Stimulated activated effector memory CD8-positive, alpha-beta T cell treated with anti-CD3 and anti-CD28 coated beads, Interleukin-12 subunit alpha, Interleukin-12 subunit beta, amount 100 ng/mL, for 72 hours (primary cell): ENCODE results near the gene IGSF21.

Experiments used
- ATAC-seq: fragments of 150-1000 bp; cut with Tn5 transposase; 2 replicates; pipeline ENCODE4 v1.10.0; 2021
- DNase-seq, 2 donors: peaks; one replicate each; pipeline ENCODE4 v3.0.0; 2021 to 2022; ENCODE audit warnings: low spot score in 2 of 2
- H3K27ac Mint-ChIP-seq: one replicate; pipeline ENCODE4 v1.8.0; 2022; ENCODE audit warnings: mild to moderate bottlenecking, mixed read lengths
- H3K36me3 Mint-ChIP-seq: one replicate; pipeline ENCODE4 v1.8.0; 2022; ENCODE audit warnings: mild to moderate bottlenecking, mixed read lengths
- H3K4me1 Mint-ChIP-seq: one replicate; pipeline ENCODE4 v1.8.0; 2022; ENCODE audit warnings: mixed read lengths
- H3K4me3 Mint-ChIP-seq: one replicate; pipeline ENCODE4 v1.8.0; 2022; ENCODE audit warnings: mild to moderate bottlenecking, mixed read lengths
- H3K9me3 Mint-ChIP-seq: one replicate; pipeline ENCODE4 v1.8.0; 2022; ENCODE audit warnings: mixed read lengths

Gene IGSF21

GRCh38 chr1:18107369-18108298 is at the start of gene IGSF21:
Gene IGSF21 (plus strand): TSS chr1:18107798. CDS start chr1:18108129, 331 bp downstream.
- Mint-ChIP-seq H3K27ac (no peak within 1 kb of the TSS), H3K36me3 (no peaks in the 10 kb centered on the region), H3K4me1 (peaks cover 27% of the 10 kb centered on the region), H3K9me3 (no peaks in the 10 kb centered on the region), H3K4me3 (no peak within 1 kb of the TSS)
- ATAC-seq (no peak), DNase-seq (no peak)

- H3K9me3 Mint-ChIP-seq: peaks cover 5% of the 10 kb centered on the region
- no peak overlapping the region for H3K27ac Mint-ChIP-seq
- H3K36me3 Mint-ChIP-seq: no peaks in the 10 kb centered on the region
- H3K4me1 Mint-ChIP-seq: no peaks in the 10 kb centered on the region
- no peak overlapping the region for H3K4me3 Mint-ChIP-seq
- no peak for DNase-seq
- ATAC-seq: no peak
Observed at GRCh38 chr1:18058206-18058921, 49.2 kb upstream of the IGSF21 start.

GRCh38 chr1:18058981-18059605 is 48.5 kb upstream of the IGSF21 start:
- no peak overlapping the region for H3K27ac Mint-ChIP-seq
- ATAC-seq: no peak
- no peak overlapping the region for H3K4me3 Mint-ChIP-seq
- no peaks in the 10 kb centered on the region for H3K4me1 Mint-ChIP-seq
- DNase-seq: no peak
- H3K36me3 Mint-ChIP-seq: no peaks in the 10 kb centered on the region
- H3K9me3 Mint-ChIP-seq: peaks cover 9% of the 10 kb centered on the region

- Mint-ChIP-seq H3K36me3 (no peaks in the 10 kb centered on the region), H3K4me1 (no peaks in the 10 kb centered on the region), H3K4me3 (no peak overlapping the region), H3K27ac (no peak overlapping the region), H3K9me3 (peaks cover 6% of the 10 kb centered on the region)
- DNase-seq (no peak), ATAC-seq (no peak)
Observed at GRCh38 chr1:18060366-18060765, 47.2 kb upstream of the IGSF21 start.

GRCh38 chr1:18062185-18062584 is 45.4 kb upstream of the IGSF21 start:
- Mint-ChIP-seq H3K4me3 (no peak overlapping the region), H3K27ac (no peak overlapping the region), H3K4me1 (no peaks in the 10 kb centered on the region), H3K9me3 (peaks cover 6% of the 10 kb centered on the region), H3K36me3 (no peaks in the 10 kb centered on the region)
- DNase-seq (no peak), ATAC-seq (no peak)

- Mint-ChIP-seq H3K27ac (no peak overlapping the region), H3K36me3 (no peaks in the 10 kb centered on the region), H3K4me1 (no peaks in the 10 kb centered on the region), H3K9me3 (peaks cover 6% of the 10 kb centered on the region), H3K4me3 (no peak overlapping the region)
- no peak for DNase-seq
- no peak for ATAC-seq
Observed at GRCh38 chr1:18064534-18064933, 43.1 kb upstream of the IGSF21 start.

GRCh38 chr1:18066576-18066975 is 41.0 kb upstream of the IGSF21 start:
- Mint-ChIP-seq H3K4me1 (no peaks in the 10 kb centered on the region), H3K36me3 (no peaks in the 10 kb centered on the region), H3K9me3 (peaks cover 6% of the 10 kb centered on the region), H3K27ac (no peak overlapping the region), H3K4me3 (no peak overlapping the region)
- no peak for ATAC-seq
- no peak for DNase-seq

GRCh38 chr1:18069903-18070302 is 37.7 kb upstream of the IGSF21 start:
- ATAC-seq: no peak
- H3K27ac Mint-ChIP-seq: no peak overlapping the region
- no peaks in the 10 kb centered on the region for H3K36me3 Mint-ChIP-seq

GRCh38 chr1:18072066-18072465 is 35.5 kb upstream of the IGSF21 start:
- H3K4me3 Mint-ChIP-seq: no peak overlapping the region
- no peaks in the 10 kb centered on the region for H3K4me1 Mint-ChIP-seq
- no peak for DNase-seq
- H3K27ac Mint-ChIP-seq: no peak overlapping the region
- no peak for ATAC-seq
- no peaks in the 10 kb centered on the region for H3K36me3 Mint-ChIP-seq
- H3K9me3 Mint-ChIP-seq: no peaks in the 10 kb centered on the region

More at GRCh38 chr1:18069903-18070302, 37.7 kb upstream of the IGSF21 start:
- no peaks in the 10 kb centered on the region for H3K9me3 Mint-ChIP-seq
- H3K4me1 Mint-ChIP-seq: no peaks in the 10 kb centered on the region
- no peak overlapping the region for H3K4me3 Mint-ChIP-seq
- no peak for DNase-seq

GRCh38 chr1:18073066-18073642 is 34.4 kb upstream of the IGSF21 start:
- no peak for DNase-seq
- H3K4me3 Mint-ChIP-seq: no peak overlapping the region
- no peak for ATAC-seq
- H3K36me3 Mint-ChIP-seq: no peaks in the 10 kb centered on the region
- H3K27ac Mint-ChIP-seq: no peak overlapping the region
- no peaks in the 10 kb centered on the region for H3K4me1 Mint-ChIP-seq
- no peaks in the 10 kb centered on the region for H3K9me3 Mint-ChIP-seq

- H3K4me1 Mint-ChIP-seq: no peaks in the 10 kb centered on the region
Observed at GRCh38 chr1:18077657-18078215, 29.9 kb upstream of the IGSF21 start.

GRCh38 chr1:18079941-18080735 is 27.5 kb upstream of the IGSF21 start:
- H3K9me3 Mint-ChIP-seq: no peaks in the 10 kb centered on the region
- H3K36me3 Mint-ChIP-seq: no peaks in the 10 kb centered on the region
- no peak for DNase-seq
- H3K27ac Mint-ChIP-seq: no peak overlapping the region
- no peak overlapping the region for H3K4me3 Mint-ChIP-seq
- no peaks in the 10 kb centered on the region for H3K4me1 Mint-ChIP-seq
- no peak for ATAC-seq

More at GRCh38 chr1:18077657-18078215, 29.9 kb upstream of the IGSF21 start:
- ATAC-seq (no peak), DNase-seq (no peak)
- H3K27ac Mint-ChIP-seq: no peak overlapping the region
- no peak overlapping the region for H3K4me3 Mint-ChIP-seq
- H3K9me3 Mint-ChIP-seq: no peaks in the 10 kb centered on the region
- no peaks in the 10 kb centered on the region for H3K36me3 Mint-ChIP-seq

- H3K4me1 Mint-ChIP-seq: no peaks in the 10 kb centered on the region
- no peaks in the 10 kb centered on the region for H3K36me3 Mint-ChIP-seq
- H3K27ac Mint-ChIP-seq: no peak overlapping the region
- H3K4me3 Mint-ChIP-seq: no peak overlapping the region
- DNase-seq: no peak
- no peak for ATAC-seq
- H3K9me3 Mint-ChIP-seq: no peaks in the 10 kb centered on the region
Observed at GRCh38 chr1:18085387-18086074, 22.1 kb upstream of the IGSF21 start.

GRCh38 chr1:18088077-18088594 is 19.5 kb upstream of the IGSF21 start:
- Mint-ChIP-seq H3K36me3 (no peaks in the 10 kb centered on the region), H3K4me3 (no peak overlapping the region), H3K4me1 (no peaks in the 10 kb centered on the region), H3K9me3 (no peaks in the 10 kb centered on the region), H3K27ac (no peak overlapping the region)
- ATAC-seq (no peak), DNase-seq (no peak)
